ENCODE results near the gene KRTAP10-3.

DNA sequence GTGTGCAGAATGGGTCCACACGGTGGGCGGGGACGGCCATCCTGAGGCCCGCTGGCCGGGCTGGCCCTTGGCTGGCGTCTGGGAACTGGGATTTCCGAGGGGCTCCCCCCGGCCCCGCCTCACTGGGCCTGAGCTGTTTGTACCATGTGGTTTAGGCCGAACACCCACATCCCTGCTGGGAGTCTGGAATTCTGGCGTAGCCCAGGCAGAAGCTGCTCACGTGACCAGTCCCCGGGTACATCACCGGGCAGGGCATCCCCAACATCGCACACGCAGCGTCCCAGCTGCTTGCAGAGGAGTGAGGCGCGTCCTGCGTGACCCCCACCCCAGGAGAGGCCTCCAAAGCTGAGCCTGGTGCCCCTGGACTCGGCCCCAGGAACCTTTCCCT, 43.9 kb upstream of the KRTAP10-3 start:
- TF ChIP-seq CTCF (conservative IDR thresholded peaks at IDR 0.05 in 1 of 2, IDR thresholded peaks at IDR 0.05 in 1 of 2; ENCODE audit: low read depth in 1 of 2, low read length in 2 of 2) (no peak), EZH2 (IDR thresholded peaks at IDR 0.05; ENCODE audit: low read length, missing control alignments) (no peak)
